ENCODE results near the gene CDK5RAP2. TPM values are rescaled to one million over a fixed set of nuclear protein-coding genes. Genes with fewer than 3 reads are reported as not detected.

Gene CDK5RAP2
- total RNA-seq, 1 experiment from 2014 or later = 56.4 TPM

GRCh38 chr9:120544441-120544840 is 35.5 kb downstream of the CDK5RAP2 start:
- no peaks in the 10 kb centered on the region for H3K4me1 ChIP-seq (ENCODE audit: insufficient read depth, low read length)
- H2AFZ ChIP-seq (ENCODE audit: low read length) = no peak overlapping the region
- no peaks in the 10 kb centered on the region for H3K79me1 ChIP-seq (ENCODE audit: insufficient read depth, low read depth, low read length, poor library complexity, severe bottlenecking)
- H3K27ac ChIP-seq (ENCODE audit: insufficient read length, low read depth, low read length) = no peak overlapping the region
- H3K23me2 ChIP-seq (ENCODE audit: insufficient read length, low read depth, low read length, poor library complexity, severe bottlenecking) = no peaks in the 10 kb centered on the region
- H4K20me1 ChIP-seq (ENCODE audit: control insufficient read depth, insufficient read depth, insufficient read length) = no peaks in the 10 kb centered on the region
- H3K18ac ChIP-seq (ENCODE audit: insufficient read length, low read depth, low read length) = no peak overlapping the region
- H3K4me3 Mint-ChIP-seq = no peak overlapping the region
- H3K4ac ChIP-seq (ENCODE audit: low read depth, low read length) = no peak overlapping the region
- H2BK15ac ChIP-seq (ENCODE audit: low read depth, low read length) = no peak overlapping the region
- no peak overlapping the region for H3K56ac ChIP-seq (ENCODE audit: insufficient read length, low read depth, low read length)
- H2AK5ac ChIP-seq (ENCODE audit: insufficient read length, low read length) = no peak overlapping the region
- no peak overlapping the region for H2BK5ac ChIP-seq (ENCODE audit: insufficient read length, low read length)
- H4K91ac ChIP-seq (ENCODE audit: insufficient read length, low read depth, low read length) = no peak overlapping the region
- no peak overlapping the region for H2BK12ac ChIP-seq (ENCODE audit: insufficient read length, low read depth, low read length)
- H3K4me2 ChIP-seq (ENCODE audit: insufficient read depth, insufficient read length, low read length) = no peak overlapping the region
- H2BK20ac ChIP-seq (ENCODE audit: low read depth, low read length, poor library complexity, severe bottlenecking) = no peak overlapping the region
- H3K79me2 ChIP-seq (ENCODE audit: insufficient read depth, low read length) = no peaks in the 10 kb centered on the region
- no peak overlapping the region for H3T11ph ChIP-seq (ENCODE audit: low read length)
- no CpG with 5 or more reads among the region's 1 CpG for WGBS (ENCODE audit: extremely low coverage, insufficient read length, low lambda C conversion rate)
- peaks cover 11 to 72% (median 61%) of the 10 kb centered on the region in 3 experiments; a peak in 6 of 7 replicates for H3K36me3 Mint-ChIP-seq (ENCODE audit: insufficient read depth in 1 of 3, low read depth in 3 of 3)
- no peaks in the 10 kb centered on the region for H3K9me3 Mint-ChIP-seq
- H3K4me1 Mint-ChIP-seq = peaks cover 6 to 8% of the 10 kb centered on the region in 2 experiments; a peak in 2 of 4 replicates
- TF ChIP-seq, protein P1, sequence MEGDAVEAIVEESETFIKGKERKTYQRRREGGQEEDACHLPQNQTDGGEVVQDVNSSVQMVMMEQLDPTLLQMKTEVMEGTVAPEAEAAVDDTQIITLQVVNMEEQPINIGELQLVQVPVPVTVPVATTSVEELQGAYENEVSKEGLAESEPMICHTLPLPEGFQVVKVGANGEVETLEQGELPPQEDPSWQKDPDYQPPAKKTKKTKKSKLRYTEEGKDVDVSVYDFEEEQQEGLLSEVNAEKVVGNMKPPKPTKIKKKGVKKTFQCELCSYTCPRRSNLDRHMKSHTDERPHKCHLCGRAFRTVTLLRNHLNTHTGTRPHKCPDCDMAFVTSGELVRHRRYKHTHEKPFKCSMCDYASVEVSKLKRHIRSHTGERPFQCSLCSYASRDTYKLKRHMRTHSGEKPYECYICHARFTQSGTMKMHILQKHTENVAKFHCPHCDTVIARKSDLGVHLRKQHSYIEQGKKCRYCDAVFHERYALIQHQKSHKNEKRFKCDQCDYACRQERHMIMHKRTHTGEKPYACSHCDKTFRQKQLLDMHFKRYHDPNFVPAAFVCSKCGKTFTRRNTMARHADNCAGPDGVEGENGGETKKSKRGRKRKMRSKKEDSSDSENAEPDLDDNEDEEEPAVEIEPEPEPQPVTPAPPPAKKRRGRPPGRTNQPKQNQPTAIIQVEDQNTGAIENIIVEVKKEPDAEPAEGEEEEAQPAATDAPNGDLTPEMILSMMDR (conservative IDR thresholded peaks at IDR 0.05) = no peak
- no peaks in the 10 kb centered on the region for H3K27me3 ChIP-seq (ENCODE audit: insufficient read depth, low read length)
- no peak for DNase-seq
- H2BK120ac ChIP-seq (ENCODE audit: low read depth, low read length, poor library complexity, severe bottlenecking) = no peak overlapping the region
- no peak overlapping the region for H3K27ac Mint-ChIP-seq
- H3K9me3 ChIP-seq (ENCODE audit: control insufficient read depth, low read depth, low read length) = no peaks in the 10 kb centered on the region
- H4K8ac ChIP-seq (replicated peaks; ENCODE audit: insufficient read length, low read depth, low read length) = no peak overlapping the region
- no peaks in the 10 kb centered on the region for H3K27me3 Mint-ChIP-seq (ENCODE audit: low read depth)
- no peak overlapping the region for H3K23ac ChIP-seq (ENCODE audit: insufficient read length, low read depth, low read length)
- H3K14ac ChIP-seq (ENCODE audit: insufficient read depth, low read length) = no peak overlapping the region
- H3K9ac ChIP-seq (ENCODE audit: extremely low read depth, insufficient read length, low read length) = no peak overlapping the region
- H4K5ac ChIP-seq (ENCODE audit: insufficient read length, low read depth, low read length) = no peak overlapping the region

Measured in H9 (cell line).